Measurements from ENCODE around the gene CDH3. TPM values are rescaled to one million over a fixed set of nuclear protein-coding genes. Genes with fewer than 3 reads are reported as not detected.

The CDH3 gene
- total and polyA plus RNA-seq, 2 experiments from 2014 or later: 78.0 to 210 TPM

DNA sequence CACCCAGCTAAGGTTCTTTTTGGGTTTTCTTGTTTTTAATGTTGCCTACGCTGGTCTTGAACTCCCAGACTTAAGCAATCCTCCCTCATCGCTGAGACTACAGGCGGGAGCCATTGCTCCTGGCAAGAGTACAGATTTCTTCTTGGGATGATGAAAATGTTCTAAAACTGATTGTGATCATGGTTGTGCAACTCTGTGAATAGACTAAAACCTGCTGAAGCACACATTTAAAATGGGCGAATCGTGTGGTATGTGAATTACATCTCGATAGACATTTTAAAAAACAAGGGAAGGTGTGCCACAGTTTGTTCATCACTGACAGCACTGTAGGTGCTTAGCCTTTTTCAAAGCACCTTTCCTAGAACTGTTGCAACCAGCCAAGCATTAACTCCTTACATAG lies 48.8 kb upstream of the CDH3 start:
- no peaks in the 10 kb centered on the region for H3K27me3 ChIP-seq (ENCODE audit: insufficient read depth)
- H3K4me2 ChIP-seq: no peak overlapping the region
- H3K36me3 ChIP-seq (ENCODE audit: insufficient read depth): no peaks in the 10 kb centered on the region
- DNase-seq (ENCODE audit: low spot score): no peak
- H3K27me3 Mint-ChIP-seq (ENCODE audit: insufficient read depth, low read depth, poor library complexity): no peaks in the 10 kb centered on the region
- H3F3A ChIP-seq (replicated peaks; ENCODE audit: low read depth): 0 out of 2 replicates have a peak, but pooled peaks cover 3% of the 10 kb centered on the region
- no peak overlapping the region for H3K27ac Mint-ChIP-seq
- H3K9me2 ChIP-seq (ENCODE audit: insufficient read depth): no peaks in the 10 kb centered on the region
- H3K4me1 ChIP-seq (ENCODE audit: insufficient read depth): peaks cover 3% of the 10 kb centered on the region; the same call in 1 of the 2 replicates
- peaks cover 16% of the 10 kb centered on the region; the same call in 2 of the 3 replicates for H3K9me3 Mint-ChIP-seq
- H3K4me3 ChIP-seq: no peak overlapping the region
- H3K4me1 Mint-ChIP-seq: peaks cover 4% of the 10 kb centered on the region; the same call in 2 of the 3 replicates
- peaks cover 16% of the 10 kb centered on the region; the same call in 2 of the 3 replicates for H3K36me3 Mint-ChIP-seq (ENCODE audit: low read depth)
- H3K4me3 Mint-ChIP-seq: no peak overlapping the region
- no peak overlapping the region for H3K27ac ChIP-seq (ENCODE audit: low read depth)
- no peak for ATAC-seq
- no peaks in the 10 kb centered on the region for H3K79me2 ChIP-seq (replicated peaks; ENCODE audit: insufficient read depth)
- no peaks in the 10 kb centered on the region for H4K20me1 ChIP-seq (replicated peaks; ENCODE audit: insufficient read depth)
- TF ChIP-seq, protein P1, sequence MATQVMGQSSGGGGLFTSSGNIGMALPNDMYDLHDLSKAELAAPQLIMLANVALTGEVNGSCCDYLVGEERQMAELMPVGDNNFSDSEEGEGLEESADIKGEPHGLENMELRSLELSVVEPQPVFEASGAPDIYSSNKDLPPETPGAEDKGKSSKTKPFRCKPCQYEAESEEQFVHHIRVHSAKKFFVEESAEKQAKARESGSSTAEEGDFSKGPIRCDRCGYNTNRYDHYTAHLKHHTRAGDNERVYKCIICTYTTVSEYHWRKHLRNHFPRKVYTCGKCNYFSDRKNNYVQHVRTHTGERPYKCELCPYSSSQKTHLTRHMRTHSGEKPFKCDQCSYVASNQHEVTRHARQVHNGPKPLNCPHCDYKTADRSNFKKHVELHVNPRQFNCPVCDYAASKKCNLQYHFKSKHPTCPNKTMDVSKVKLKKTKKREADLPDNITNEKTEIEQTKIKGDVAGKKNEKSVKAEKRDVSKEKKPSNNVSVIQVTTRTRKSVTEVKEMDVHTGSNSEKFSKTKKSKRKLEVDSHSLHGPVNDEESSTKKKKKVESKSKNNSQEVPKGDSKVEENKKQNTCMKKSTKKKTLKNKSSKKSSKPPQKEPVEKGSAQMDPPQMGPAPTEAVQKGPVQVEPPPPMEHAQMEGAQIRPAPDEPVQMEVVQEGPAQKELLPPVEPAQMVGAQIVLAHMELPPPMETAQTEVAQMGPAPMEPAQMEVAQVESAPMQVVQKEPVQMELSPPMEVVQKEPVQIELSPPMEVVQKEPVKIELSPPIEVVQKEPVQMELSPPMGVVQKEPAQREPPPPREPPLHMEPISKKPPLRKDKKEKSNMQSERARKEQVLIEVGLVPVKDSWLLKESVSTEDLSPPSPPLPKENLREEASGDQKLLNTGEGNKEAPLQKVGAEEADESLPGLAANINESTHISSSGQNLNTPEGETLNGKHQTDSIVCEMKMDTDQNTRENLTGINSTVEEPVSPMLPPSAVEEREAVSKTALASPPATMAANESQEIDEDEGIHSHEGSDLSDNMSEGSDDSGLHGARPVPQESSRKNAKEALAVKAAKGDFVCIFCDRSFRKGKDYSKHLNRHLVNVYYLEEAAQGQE (IDR thresholded peaks at IDR 0.05; ENCODE audit: unreplicated experiment): no peak
- TF ChIP-seq NANOG (IDR thresholded peaks at IDR 0.05; ENCODE audit: borderline replicate concordance): no peak
- no peak for TF ChIP-seq EZH2 (IDR thresholded peaks at IDR 0.05; ENCODE audit: low read depth, unreplicated experiment)
- TF ChIP-seq EZH2phosphoT487 (IDR thresholded peaks at IDR 0.05; ENCODE audit: unreplicated experiment): no peak
- TF ChIP-seq ZNF114 (CRISPR knock-in tag; IDR thresholded peaks at IDR 0.05): no peak
- no peak for TF ChIP-seq POLR2AphosphoS5 (IDR thresholded peaks at IDR 0.05; ENCODE audit: low read depth)
- TF ChIP-seq ZNF331 (CRISPR knock-in tag; IDR thresholded peaks at IDR 0.05; ENCODE audit: low read depth): no peak
- H2AFZ ChIP-seq: no peak overlapping the region

DNA sequence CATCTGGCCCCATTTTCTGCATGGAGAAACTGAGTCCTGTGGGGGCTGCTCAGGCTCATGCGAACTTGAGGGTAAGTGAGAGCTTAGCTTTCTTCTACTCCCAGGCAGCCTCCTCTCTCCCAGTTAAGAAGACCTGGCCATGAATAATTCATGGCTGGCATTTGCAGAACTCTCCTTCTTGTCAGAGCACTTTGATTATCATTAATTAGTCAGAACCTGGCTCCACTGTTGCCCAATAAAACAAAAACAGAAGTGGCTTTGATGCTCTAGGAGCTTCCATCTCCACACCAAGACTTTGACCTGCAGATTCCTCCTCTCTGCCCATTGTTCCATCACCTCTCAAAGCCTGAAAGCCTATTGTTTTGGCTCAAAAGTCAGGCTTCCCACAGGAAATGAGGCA lies 45.5 kb upstream of the CDH3 start:
- Histone ChIP-seq H3F3A (replicated peaks; ENCODE audit: low read depth) (no peaks in the 10 kb centered on the region), H2AFZ (no peak overlapping the region), H3K9me2 (ENCODE audit: insufficient read depth) (no peaks in the 10 kb centered on the region), H3K27ac (ENCODE audit: low read depth) (no peak overlapping the region), H3K4me2 (no peak overlapping the region), H3K27me3 (ENCODE audit: insufficient read depth) (no peaks in the 10 kb centered on the region), H3K4me1 (ENCODE audit: insufficient read depth) (0 out of 2 replicates have a peak, but pooled peaks cover 3% of the 10 kb centered on the region), H3K36me3 (ENCODE audit: insufficient read depth) (no peaks in the 10 kb centered on the region), H3K79me2 (replicated peaks; ENCODE audit: insufficient read depth) (no peaks in the 10 kb centered on the region), H3K4me3 (no peak overlapping the region), H4K20me1 (replicated peaks; ENCODE audit: insufficient read depth) (no peaks in the 10 kb centered on the region)
- no peaks in the 10 kb centered on the region for H3K36me3 Mint-ChIP-seq (ENCODE audit: low read depth)
- DNase-seq (ENCODE audit: low spot score) (peak; percentile 36), ATAC-seq (no peak)
- H3K4me1 Mint-ChIP-seq: peaks cover 4% of the 10 kb centered on the region; the same call in 2 of the 3 replicates
- no peaks in the 10 kb centered on the region for H3K9me3 Mint-ChIP-seq
- H3K27me3 Mint-ChIP-seq (ENCODE audit: insufficient read depth, low read depth, poor library complexity): no peaks in the 10 kb centered on the region
- no peak overlapping the region for H3K27ac Mint-ChIP-seq
- H3K4me3 Mint-ChIP-seq: no peak overlapping the region
- TF ChIP-seq CREB1 (CRISPR knock-in tag; IDR thresholded peaks at IDR 0.05; ENCODE audit: low read depth): no peak
- TF ChIP-seq NANOG (IDR thresholded peaks at IDR 0.05; ENCODE audit: borderline replicate concordance): no peak
- TF ChIP-seq STAT1 (IDR thresholded peaks at IDR 0.05; ENCODE audit: unreplicated experiment): no peak
- no peak for TF ChIP-seq EZH2 (IDR thresholded peaks at IDR 0.05; ENCODE audit: low read depth, unreplicated experiment)
- TF ChIP-seq ZNF114 (CRISPR knock-in tag; IDR thresholded peaks at IDR 0.05): no peak
- TF ChIP-seq ZNF331 (CRISPR knock-in tag; IDR thresholded peaks at IDR 0.05; ENCODE audit: low read depth): no peak
- TF ChIP-seq, protein P2, sequence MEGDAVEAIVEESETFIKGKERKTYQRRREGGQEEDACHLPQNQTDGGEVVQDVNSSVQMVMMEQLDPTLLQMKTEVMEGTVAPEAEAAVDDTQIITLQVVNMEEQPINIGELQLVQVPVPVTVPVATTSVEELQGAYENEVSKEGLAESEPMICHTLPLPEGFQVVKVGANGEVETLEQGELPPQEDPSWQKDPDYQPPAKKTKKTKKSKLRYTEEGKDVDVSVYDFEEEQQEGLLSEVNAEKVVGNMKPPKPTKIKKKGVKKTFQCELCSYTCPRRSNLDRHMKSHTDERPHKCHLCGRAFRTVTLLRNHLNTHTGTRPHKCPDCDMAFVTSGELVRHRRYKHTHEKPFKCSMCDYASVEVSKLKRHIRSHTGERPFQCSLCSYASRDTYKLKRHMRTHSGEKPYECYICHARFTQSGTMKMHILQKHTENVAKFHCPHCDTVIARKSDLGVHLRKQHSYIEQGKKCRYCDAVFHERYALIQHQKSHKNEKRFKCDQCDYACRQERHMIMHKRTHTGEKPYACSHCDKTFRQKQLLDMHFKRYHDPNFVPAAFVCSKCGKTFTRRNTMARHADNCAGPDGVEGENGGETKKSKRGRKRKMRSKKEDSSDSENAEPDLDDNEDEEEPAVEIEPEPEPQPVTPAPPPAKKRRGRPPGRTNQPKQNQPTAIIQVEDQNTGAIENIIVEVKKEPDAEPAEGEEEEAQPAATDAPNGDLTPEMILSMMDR (conservative IDR thresholded peaks at IDR 0.05; ENCODE audit: low read depth in 2 of 2): no peak
- TF ChIP-seq POLR2AphosphoS5 (IDR thresholded peaks at IDR 0.05; ENCODE audit: low read depth): no peak
- TF ChIP-seq, protein P1 (IDR thresholded peaks at IDR 0.05; ENCODE audit: unreplicated experiment): no peak
- no peak for TF ChIP-seq JUNB (IDR thresholded peaks at IDR 0.05; ENCODE audit: unreplicated experiment)
- no peak for TF ChIP-seq EZH2phosphoT487 (IDR thresholded peaks at IDR 0.05; ENCODE audit: unreplicated experiment)
- TF ChIP-seq, protein P3, sequence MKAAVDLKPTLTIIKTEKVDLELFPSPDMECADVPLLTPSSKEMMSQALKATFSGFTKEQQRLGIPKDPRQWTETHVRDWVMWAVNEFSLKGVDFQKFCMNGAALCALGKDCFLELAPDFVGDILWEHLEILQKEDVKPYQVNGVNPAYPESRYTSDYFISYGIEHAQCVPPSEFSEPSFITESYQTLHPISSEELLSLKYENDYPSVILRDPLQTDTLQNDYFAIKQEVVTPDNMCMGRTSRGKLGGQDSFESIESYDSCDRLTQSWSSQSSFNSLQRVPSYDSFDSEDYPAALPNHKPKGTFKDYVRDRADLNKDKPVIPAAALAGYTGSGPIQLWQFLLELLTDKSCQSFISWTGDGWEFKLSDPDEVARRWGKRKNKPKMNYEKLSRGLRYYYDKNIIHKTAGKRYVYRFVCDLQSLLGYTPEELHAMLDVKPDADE (IDR thresholded peaks at IDR 0.05): no peak

Data from GM23338 (cell line).